K562 (cell line): Measurements from ENCODE around the gene COPS9. TPM values are rescaled to one million over a fixed set of nuclear protein-coding genes. Genes with fewer than 3 reads are reported as not detected.

Experiments used
- BCL6 ChIP-seq: fragments of 250-450 bp; sonication (Bioruptor Pico); IDR thresholded peaks from 2 replicates; pipeline ENCODE4 v1.4.0; 2020
- BRF2 ChIP-seq: IDR thresholded peaks from 3 replicates; pipeline ENCODE4 v1.6.1; 2011; ENCODE audit warnings: borderline replicate concordance, mild to moderate bottlenecking; ENCODE audit not compliant: insufficient read length, insufficient read depth
- FOXA1 ChIP-seq: fragments of 450-650 bp; IDR thresholded peaks from 2 replicates; pipeline ENCODE4 v1.6.1; 2016; ENCODE audit warnings: mild to moderate bottlenecking, borderline replicate concordance
- IFI16 ChIP-seq: fragments of 250-450 bp; sonication (Bioruptor Pico); IDR thresholded peaks from 2 replicates; pipeline ENCODE4 v2.1.2; 2022; ENCODE audit warnings: mild to moderate bottlenecking, inconsistent platforms
- MGA ChIP-seq: fragments of 450-650 bp; IDR thresholded peaks from 2 replicates; pipeline ENCODE4 v1.6.1; 2016; ENCODE audit warnings: mild to moderate bottlenecking, moderate library complexity
- NEUROD1 ChIP-seq: fragments of 150-350 bp; IDR thresholded peaks from 2 replicates; pipeline ENCODE4 v1.6.1; 2014; ENCODE audit warnings: borderline replicate concordance, low read length, low read depth; ENCODE audit not compliant: partially characterized antibody
- PRMT5 ChIP-seq: sonication (generic); formaldehyde crosslinking; IDR thresholded peaks from 2 replicates; pipeline ENCODE4 v1.5.0; 2020; ENCODE audit warnings: missing genetic modification reagents
- STAT5A ChIP-seq: IDR thresholded peaks from 2 replicates; pipeline ENCODE4 v1.6.1; 2012; ENCODE audit warnings: low read length, inconsistent platforms, borderline replicate concordance
- THRB ChIP-seq: fragments of 450-650 bp; formaldehyde crosslinking; conservative IDR thresholded peaks from 2 replicates; pipeline ENCODE4 v1.4.0; 2022; ENCODE audit warnings: mild to moderate bottlenecking, missing genetic modification characterization
- ZNF511 ChIP-seq: sonication (generic); formaldehyde crosslinking; IDR thresholded peaks from 2 replicates; pipeline ENCODE4 v1.8.0; 2022; ENCODE audit warnings: mild to moderate bottlenecking, missing genetic modification reagents
- polyA plus RNA-seq, 8 experiments: library from polyadenylated mRNA; depleted of rRNA in 4 of 8; stranded (reverse) in 5 of 8; unstranded in 3 of 8; fragments of >200 nt; fragmentation: Nextera tagmentation in 2 of 8; fragmentation: Illumina TruSeq in 1 of 8; extraction: Ambion mirVana in 2 of 8; extraction: Trizol in 1 of 8; gene quantifications; 2 replicates each; pipeline versions ENCODE4 v1.2.1 to v1.2.3, GENCODE V29; 2011 to 2014; ENCODE audit warnings: inconsistent platforms in 1 of 8, missing spikeins in 1 of 8
- total RNA-seq, 7 experiments: library from RNA; depleted of rRNA in 6 of 7; stranded (reverse); fragments of >200 nt in 6 of 7; fragmentation: Illumina TruSeq in 2 of 7; extraction: Trizol in 2 of 7; gene quantifications; 2 replicates each; pipeline versions ENCODE4 v1.2.1 to v1.2.3, GENCODE V29; 2011 to 2021; ENCODE audit warnings: low replicate concordance in 1 of 7

The COPS9 gene
- total and polyA plus RNA-seq, 9 of the 15 experiments (the other 6 are each of a cell fraction or from before 2014, with no cell fraction given), result 55.0 to 281 (median 99.9) TPM

- TF ChIP-seq THRB (CRISPR knock-in tag), result no peak
- no peak for TF ChIP-seq IFI16 (CRISPR knock-in tag)
- TF ChIP-seq PRMT5 (CRISPR knock-in tag), result no peak
- TF ChIP-seq ZNF511 (CRISPR knock-in tag), result no peak
- TF ChIP-seq NEUROD1, result no peak
- no peak for TF ChIP-seq STAT5A
- TF ChIP-seq FOXA1, result no peak
- TF ChIP-seq MGA, result peak; percentile 64; the same call in 1 of the 2 replicates
- TF ChIP-seq BRF2, result no peak
- TF ChIP-seq BCL6 (CRISPR knock-in tag), result no peak
Measured at GRCh38 chr2:240136013-240136670, at the start of gene COPS9 (continued).
